Measurements from ENCODE around the gene SLIT2.
A peak's percentile ranks its signal among the peaks of the same experiment; 100 is the strongest.

Gene SLIT2

GRCh38 chr4:20251796-20252655 is at the start of gene SLIT2:
Gene SLIT2 (plus strand): TSS chr4:20251905. CDS start chr4:20253816, 1,911 bp downstream.
- peak; percentile 82 for DNase-seq (ENCODE audit: low read depth)

DNA sequence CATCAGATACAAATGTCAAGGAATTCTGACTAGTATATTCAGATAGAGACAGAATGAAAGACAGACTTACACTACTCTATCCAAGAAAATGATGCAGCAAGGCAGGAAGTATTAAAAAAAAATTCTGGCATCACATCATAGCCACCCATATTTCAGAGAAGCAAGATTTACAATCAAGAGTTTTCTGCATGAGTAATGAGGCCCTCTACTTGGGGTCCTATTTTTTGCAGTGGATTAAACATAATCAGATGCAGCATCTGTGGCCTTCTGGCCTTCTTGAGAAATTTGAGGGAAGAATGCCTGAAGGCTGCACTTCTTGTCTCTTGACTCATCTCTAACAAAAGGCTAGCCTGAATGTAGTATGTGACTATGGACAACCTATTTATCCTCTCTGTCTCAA is 48.2 kb upstream of the SLIT2 start:
- peak; percentile 94 for DNase-seq (ENCODE audit: low read depth)

GRCh38 chr4:20217521-20217920 is 34.2 kb upstream of the SLIT2 start:
- no peak for DNase-seq (ENCODE audit: low read depth)

- no peak for DNase-seq (ENCODE audit: low read depth)
Observed at GRCh38 chr4:20217951-20218350, 33.8 kb upstream of the SLIT2 start.

GRCh38 chr4:20219521-20219920 is 32.2 kb upstream of the SLIT2 start:
- DNase-seq (ENCODE audit: low read depth): peak; percentile 23

GRCh38 chr4:20237894-20238537 is 13.7 kb upstream of the SLIT2 start:
- no peak for DNase-seq (ENCODE audit: low read depth)

- DNase-seq (ENCODE audit: low read depth): peak; percentile 88
Observed at GRCh38 chr4:20248155-20248558, 3.5 kb upstream of the SLIT2 start.

- DNase-seq (ENCODE audit: low read depth): peak; percentile 61
Observed at GRCh38 chr4:20249333-20249732, 2.4 kb upstream of the SLIT2 start.

GRCh38 chr4:20251031-20251795 is 492 bp upstream of the SLIT2 start:
- DNase-seq (ENCODE audit: low read depth): peak; percentile 2

- DNase-seq (ENCODE audit: low read depth): peak; percentile 34
Observed at GRCh38 chr4:20252656-20253282, 1.1 kb downstream of the SLIT2 start.

DNA sequence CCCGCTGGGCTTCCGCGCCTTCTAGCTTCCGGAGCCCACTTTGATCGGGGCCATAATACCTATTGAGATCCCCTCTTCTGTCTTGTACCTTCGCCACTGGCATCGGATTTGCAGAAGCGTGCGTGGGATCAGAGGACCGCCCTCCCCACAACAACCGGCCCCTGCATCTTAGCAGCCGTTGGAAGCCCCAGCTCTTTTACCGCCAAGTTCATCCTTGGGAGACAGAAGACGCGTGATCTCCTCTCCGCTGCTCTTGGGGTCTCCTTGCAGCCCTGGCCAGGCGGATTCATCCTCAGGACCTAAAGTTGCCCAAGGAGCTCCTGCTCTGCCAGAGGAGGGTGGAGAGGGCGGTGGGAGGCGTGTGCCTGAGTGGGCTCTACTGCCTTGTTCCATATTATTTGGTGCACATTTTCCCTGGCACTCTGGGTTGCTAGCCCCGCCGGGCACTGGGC is 1.6 kb downstream of the SLIT2 start:
- DNase-seq (ENCODE audit: low read depth): peak; percentile 6

DNA sequence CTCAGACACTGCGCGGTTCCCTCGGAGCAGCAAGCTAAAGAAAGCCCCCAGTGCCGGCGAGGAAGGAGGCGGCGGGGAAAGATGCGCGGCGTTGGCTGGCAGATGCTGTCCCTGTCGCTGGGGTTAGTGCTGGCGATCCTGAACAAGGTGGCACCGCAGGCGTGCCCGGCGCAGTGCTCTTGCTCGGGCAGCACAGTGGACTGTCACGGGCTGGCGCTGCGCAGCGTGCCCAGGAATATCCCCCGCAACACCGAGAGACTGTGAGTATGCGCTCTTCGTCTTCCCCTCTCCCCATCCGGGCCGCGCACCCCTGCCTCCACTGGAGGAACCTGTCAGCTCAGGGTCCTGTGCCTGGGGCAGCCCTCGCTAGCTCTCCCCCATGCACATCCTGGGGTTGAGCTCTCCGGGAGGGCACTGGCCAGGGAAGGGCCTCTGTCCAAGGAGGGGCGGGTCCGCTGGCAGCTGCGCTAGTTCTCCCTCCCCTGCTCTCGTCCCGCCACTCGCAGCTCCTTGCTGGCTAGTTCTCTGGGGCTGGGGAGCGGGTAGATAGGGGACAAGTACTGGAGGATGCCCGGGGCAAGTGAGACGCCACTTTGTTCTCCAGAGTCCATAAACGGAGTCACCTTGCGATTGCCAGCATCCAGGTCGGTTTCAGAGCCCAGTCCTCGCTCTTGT is 2.2 kb downstream of the SLIT2 start:
- DNase-seq (ENCODE audit: low read depth): peak; percentile 30

GRCh38 chr4:20254511-20255250 is 3.0 kb downstream of the SLIT2 start:
- DNase-seq (ENCODE audit: low read depth): peak; percentile 30

- no peak for DNase-seq (ENCODE audit: low read depth)
Observed at GRCh38 chr4:20255251-20255586, 3.5 kb downstream of the SLIT2 start.

DNA sequence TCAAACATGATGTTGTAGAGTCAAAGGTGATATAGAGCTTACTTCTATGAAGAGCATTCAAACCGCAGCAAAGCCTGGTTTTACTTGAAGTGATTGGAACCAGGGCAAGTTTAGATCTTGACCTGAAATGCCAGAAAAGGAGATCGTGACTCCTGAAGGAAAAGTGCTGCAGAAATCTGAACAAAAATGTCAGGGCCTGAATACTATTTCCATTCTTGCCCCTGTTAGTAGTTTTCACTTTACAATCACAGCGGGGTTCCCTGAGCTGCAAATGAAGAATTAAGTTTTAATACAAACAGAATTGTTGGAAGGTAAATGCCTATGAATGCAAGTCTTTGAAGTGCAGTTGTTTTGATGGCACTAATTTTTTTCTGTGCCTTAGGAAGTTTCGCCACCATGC is 4.1 kb downstream of the SLIT2 start:
- no peak for DNase-seq (ENCODE audit: low read depth)

DNA sequence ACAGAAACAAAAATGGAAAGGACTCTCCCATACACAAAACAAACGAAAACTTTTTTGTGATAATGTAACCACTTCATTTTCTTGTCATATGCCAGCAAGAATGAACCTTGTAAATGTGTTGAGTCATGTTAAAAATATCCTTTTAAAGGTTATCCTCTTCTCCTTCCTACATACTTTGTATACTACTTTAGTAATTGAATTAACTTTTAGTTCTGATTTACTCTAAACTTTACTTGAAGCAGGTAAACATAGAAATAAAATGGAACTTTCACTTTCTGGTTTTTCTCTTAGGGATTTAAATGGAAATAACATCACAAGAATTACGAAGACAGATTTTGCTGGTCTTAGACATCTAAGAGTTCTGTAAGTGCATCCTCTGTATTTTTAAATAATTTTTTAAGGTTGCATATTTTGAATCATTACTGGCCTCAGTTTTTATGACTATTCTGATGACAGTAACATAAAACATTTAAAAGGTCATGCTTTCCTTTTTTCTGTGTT is 4.7 kb downstream of the SLIT2 start:
- no peak for DNase-seq (ENCODE audit: low read depth)

GRCh38 chr4:20259707-20260106 is 8.0 kb downstream of the SLIT2 start:
- DNase-seq (ENCODE audit: low read depth): no peak

DNA sequence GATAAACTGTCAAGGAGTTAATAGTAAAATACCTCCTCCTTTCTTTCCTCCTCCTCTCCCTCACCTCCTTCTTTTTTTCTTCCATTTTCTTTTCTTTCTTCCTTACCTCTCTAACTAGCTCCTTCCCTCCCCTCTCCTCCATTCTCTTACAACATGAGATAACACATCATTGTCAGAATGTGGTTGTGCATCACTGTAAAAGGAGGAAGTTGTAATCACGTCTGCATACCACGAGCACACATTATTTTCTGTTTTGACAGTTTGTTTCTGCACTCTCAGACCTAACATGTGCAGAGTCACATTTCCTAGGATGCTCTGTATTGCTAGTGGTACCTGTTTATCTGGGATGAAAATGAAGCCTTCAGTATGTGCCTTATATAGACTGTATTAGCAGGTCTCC is 9.1 kb downstream of the SLIT2 start:
- DNase-seq (ENCODE audit: low read depth): no peak

- DNase-seq (ENCODE audit: low read depth): no peak
Observed at GRCh38 chr4:20262221-20262620, 10.5 kb downstream of the SLIT2 start.

GRCh38 chr4:20264688-20265087 is 13.0 kb downstream of the SLIT2 start:
- DNase-seq (ENCODE audit: low read depth): no peak

DNA sequence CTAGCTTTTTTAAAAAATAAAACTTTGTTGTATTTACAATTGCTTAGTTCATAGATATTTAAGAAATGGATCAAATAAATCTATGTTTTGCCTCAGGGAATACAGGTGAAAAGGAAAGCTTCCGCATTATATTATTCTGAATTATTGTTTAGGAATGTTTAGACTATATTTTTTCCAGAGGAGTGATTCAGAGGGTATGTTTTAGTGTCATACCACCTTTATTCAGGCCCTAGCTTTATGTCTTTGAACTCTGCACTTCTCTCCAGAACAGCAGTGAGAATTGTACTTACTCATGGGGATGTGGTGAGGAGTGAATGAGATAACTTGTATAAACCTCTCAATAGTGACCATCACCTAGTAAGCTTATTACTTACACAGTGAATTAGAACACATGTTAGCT is 14.0 kb downstream of the SLIT2 start:
- no peak for DNase-seq (ENCODE audit: low read depth)

All from fibroblast of gingiva (primary cell).